NT2/D1 (cell line): ENCODE measurements around the gene FAM149B1.

Experiments used
- SUZ12 ChIP-seq: IDR thresholded peaks from 2 replicates; pipeline ENCODE4 v1.6.1; 2011; ENCODE audit not compliant: insufficient read length, insufficient read depth; ENCODE audit errors: extremely low read depth
- YY1 ChIP-seq: IDR thresholded peaks from 2 replicates; pipeline ENCODE4 v1.6.1; 2011; ENCODE audit not compliant: insufficient read length, insufficient read depth
- ZNF274 ChIP-seq: IDR thresholded peaks from 2 replicates; pipeline ENCODE4 v1.6.1; 2011; ENCODE audit warnings: mild to moderate bottlenecking, low read depth, low read length

DNA sequence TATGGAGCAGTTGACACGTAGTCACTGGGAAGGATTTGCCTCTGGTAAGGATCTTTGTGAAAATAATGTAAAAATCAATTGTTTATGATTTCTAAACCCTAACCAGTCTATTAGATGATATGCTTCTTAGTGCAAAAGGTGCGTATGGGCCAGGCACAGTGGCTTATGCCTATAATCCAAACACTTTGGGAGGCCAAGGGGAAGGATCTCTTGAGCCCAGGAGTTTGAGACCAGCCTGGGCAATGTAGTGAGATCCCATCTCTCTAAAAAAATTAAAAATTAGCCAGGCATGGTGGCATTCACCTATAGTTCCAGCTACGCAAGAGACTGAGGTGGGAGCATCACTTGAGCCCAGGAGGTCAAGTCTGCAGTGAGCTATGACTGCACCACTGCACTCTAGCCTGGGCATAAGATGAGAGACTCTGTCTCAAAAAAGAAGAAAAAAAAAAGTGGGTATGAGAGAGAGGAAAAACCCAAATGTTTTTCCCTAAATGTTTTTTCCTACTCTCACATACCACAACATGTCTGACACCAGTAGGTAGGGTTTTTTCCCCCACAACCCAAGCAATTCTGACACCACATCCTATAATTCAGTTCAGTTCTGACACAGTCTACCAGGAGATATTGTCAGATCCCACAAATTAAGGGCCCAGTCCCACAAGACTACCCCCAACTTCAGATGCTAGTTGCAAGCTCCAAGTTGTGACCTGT, 42.6 kb downstream of the FAM149B1 start:
- TF ChIP-seq ZNF274 (no peak), YY1 (no peak), SUZ12 (no peak)
